HG02610 (cell line): ENCODE results near the gene FZR1.
"Not testable (repeated sequence)": the region's sequence is repeated elsewhere in the genome, so short reads cannot be mapped to it uniquely, and the experiment has no call there.

Experiments
- ATAC-seq: cut with Tn5 transposase; IDR thresholded peaks from one replicate; pipeline ENCODE4 v1.9.1; 2021; ENCODE audit warnings: mild to moderate bottlenecking, moderate library complexity; ENCODE audit not compliant: unreplicated experiment

FZR1 gene

DNA sequence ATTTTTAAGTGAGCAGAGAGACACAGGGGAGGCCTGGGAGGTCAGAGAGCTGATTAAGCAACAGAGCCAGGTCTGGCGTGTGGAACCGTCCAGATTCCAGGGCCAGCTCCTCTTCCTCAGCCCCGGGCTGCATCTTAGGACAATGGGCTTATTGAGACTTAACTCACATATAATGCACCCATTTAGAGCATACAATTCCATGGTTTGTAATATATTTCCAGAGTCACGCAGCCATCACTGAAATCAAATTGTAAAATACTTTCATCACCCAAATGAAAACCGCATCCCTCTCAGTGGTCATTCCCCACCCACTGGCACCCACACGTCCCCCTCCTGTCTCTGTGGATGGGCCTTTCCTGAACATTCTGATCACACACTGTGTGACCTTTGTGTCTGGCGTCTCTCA, 64.5 kb downstream of the FZR1 start:
- ATAC-seq: no peak

- ATAC-seq: peak; percentile 95
Observed at GRCh38 chr19:3572132-3572854, 66.2 kb downstream of the FZR1 start.

DNA sequence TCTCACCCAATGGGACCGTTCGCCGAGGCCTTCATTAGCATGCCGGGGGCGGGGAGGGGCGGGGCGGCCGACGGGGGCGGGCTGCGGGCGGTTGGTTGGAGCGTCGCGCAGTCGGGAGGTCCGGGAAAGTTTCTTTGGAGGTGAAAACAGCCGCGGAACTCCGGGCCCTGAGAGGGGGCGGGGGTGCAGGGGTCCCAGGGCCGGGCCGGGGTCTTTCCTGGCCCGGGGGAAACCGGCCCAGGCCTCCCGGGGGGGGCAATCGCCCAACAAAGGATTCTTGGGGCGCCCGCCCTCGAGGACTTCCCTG, 66.7 kb downstream of the FZR1 start, which contains the start of gene HMG20B:
Gene HMG20B, plus strand, starts transcription at position 90 of the 307 bp plus-strand sequence. CDS start 366 bp downstream, outside the sequence.
- ATAC-seq: no peak

- no peak for ATAC-seq
Observed at GRCh38 chr19:3573162-3573857, 67.2 kb downstream of the FZR1 start.

DNA sequence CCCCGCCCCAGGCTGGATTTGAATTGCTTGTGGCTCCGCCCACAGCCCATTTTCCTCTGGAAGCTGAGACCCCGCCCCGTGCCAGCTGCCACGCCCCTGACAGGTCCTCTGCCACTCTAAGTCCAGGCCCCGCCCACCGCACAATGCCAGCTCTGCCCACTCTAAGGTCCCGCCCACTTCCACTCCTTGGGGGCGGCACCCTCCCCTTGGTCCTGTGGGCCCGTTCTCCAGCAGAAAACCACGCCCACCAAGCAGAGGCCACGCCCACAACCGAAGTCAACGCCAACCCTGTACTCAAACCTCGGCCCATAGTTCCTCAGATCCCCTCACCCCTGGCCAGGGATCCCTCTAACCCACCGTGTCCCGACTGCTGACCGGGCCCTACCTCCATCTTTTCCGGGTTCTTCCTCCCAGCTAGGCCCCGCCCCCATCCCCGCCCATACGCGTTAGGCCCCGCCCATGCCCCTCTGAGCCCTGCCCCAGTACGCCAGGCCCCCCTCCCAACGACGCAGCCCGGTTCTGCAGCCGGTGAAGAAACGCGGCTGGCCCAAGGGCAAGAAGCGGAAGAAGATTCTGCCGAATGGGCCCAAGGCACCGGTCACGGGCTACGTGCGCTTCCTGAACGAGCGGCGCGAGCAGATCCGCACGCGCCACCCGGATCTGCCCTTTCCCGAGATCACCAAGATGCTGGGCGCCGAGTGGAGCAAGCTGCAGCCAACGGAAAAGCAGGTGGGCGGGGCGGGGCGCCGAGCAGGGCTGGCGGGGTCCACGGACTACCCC, 67.9 kb downstream of the FZR1 start:
- no peak for ATAC-seq

DNA sequence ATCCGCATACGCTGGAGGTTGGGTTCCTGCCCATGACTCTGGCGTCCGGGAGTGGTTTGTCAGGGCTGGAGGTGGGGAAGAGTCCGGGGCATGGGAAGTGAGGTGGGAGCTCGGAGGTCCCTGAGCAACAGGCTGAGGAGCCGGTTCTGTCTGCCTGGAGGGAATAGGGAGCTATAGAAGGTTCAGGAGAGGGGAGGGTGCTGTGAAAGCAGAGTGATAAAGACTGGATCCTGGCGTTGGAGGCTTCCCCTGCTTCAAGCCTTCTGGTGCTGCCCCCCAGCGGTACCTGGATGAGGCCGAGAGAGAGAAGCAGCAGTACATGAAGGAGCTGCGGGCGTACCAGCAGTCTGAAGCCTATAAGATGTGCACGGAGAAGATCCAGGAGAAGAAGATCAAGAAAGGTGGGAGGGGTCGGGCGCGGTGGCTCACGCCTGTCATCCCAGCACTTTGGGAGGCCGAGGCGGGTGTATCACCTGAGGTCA, 69.2 kb downstream of the FZR1 start:
- no peak for ATAC-seq

DNA sequence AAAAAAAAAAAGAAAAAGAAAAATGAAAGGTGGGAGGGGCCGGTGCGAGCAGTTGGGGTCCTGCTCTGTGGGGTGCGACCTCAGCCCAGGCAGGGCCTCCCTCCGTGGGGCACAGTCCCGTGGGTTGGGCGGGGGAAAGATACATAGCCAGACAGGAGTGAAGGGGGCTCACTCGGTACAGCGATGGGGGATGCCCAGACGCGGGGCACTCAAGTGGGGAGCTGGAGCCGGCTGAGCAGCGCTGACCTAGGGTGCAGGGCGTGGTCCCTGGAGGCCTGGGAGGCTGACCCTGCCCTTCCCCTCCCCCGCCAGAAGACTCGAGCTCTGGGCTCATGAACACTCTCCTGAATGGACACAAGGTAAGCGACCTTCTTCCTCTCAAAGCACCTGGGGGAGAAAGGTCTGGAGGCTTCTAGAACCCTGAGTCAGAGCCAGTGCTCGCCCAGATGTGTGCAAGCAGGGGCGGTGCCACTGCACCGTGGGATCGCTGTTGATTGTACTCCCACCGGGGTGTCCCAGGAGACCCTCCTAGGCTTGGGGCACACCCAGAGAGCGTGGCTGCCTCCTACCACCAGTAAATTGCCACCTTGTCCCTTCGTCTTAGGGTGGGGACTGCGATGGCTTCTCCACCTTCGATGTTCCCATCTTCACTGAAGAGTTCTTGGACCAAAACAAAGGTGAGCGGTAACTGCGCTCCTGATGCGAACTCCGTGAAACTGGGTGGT, 70.0 kb downstream of the FZR1 start:
- no peak for ATAC-seq

- ATAC-seq: no peak
Observed at GRCh38 chr19:3576696-3577443, 70.8 kb downstream of the FZR1 start.

DNA sequence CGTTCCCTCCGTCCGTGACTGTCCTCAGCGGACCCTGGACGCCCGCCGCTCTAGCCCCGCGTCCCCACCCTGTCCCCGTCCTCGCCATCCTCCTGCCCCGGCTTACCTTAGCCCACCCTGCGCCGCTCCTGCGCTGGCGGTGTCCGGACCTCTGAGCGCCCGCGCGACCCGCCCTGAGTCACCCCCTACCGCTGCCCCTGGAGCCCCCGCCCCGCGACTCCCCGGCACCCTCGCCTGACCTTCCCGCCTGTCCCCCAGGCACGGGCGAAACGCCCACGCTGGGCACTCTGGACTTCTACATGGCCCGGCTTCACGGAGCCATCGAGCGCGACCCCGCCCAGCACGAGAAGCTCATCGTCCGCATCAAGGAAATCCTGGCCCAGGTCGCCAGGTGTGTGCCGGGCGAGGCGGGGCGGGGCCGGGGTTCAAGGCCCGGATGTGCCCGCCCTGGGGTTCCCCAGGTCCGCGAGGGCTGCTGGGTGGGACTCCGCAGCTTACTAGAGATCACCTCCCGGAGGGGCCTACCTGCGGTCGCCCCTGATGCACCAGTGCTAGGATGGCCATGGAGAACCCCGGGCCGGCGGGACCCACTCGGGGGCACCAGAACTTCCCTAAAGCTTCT, 71.7 kb downstream of the FZR1 start:
- no peak for ATAC-seq

- ATAC-seq: no peak
Observed at GRCh38 chr19:3578390-3578789, 72.3 kb downstream of the FZR1 start.

DNA sequence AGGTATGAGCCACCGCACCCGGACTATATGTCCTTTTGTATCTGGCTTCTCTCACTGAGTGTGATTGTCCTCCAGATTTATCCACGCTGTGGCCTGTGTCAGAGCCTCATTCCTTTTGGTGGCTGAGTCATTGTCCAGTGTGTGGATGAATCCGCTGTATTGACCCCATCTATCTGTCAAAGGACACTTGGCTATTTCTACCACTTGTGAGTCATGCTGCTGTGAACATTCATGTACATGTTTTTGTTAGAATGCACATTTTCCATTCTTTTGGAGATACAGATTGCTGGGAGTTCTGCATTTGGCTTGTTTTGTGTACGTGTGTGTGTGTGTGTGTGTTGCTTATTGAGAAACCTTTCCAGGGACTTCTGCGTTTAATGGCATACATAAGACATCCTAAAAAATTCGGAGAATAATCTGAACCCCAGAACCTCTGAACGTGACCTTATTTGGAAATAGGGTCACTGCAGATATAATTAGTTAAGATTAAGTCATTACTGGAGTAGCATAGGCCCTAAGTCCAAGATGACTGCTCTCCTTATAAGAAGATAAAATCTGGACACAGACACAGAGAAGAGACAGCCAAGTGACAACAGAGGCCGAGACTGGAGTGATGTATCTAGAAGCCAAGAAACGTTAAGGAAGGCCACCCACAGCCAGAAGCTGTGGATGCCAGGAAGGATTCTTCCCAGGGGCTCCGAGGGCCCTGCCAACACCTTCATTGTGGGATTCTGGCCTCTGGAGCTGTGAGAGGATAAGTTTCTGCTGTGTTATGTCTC, 74.2 kb downstream of the FZR1 start:
- no peak for ATAC-seq

- not testable (repeated sequence) for ATAC-seq
Observed at GRCh38 chr19:3581792-3582191, 75.7 kb downstream of the FZR1 start.

DNA sequence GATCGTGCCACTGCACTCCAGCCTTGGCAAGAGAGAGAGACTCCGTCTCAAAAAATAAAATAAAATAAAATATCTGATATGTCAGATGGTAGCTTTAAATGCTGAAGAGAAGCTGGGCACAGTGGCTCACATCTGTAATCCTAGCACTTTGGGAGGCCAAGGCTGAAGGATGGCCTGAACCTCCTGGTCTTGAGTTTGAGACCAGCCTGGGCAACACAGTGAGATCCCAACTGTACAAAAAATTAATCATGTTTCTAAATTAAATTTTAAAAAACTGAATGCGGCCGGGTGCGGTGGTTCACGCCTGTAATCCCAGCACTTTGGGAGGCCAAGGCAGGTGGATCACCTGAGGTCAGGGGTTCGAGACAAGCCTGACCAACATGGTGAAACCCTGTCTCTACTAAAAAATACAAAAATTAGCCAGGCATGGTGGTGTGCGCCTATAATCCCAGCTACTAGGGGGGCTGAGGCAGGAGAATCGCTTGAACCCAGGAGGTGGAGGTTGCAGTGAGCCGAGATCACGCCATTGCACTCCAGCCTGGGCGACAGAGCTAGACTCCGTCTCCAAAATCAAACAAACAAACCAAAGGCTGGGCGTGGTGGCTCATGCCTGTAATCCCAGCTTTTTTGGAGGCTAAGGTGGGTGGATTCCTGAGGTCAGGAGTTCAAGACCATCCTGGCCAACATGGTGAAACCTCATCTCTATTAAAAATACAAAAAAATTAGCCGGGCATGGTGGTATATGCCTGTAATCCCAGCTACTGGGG, 78.1 kb downstream of the FZR1 start:
- ATAC-seq: not testable (repeated sequence)

DNA sequence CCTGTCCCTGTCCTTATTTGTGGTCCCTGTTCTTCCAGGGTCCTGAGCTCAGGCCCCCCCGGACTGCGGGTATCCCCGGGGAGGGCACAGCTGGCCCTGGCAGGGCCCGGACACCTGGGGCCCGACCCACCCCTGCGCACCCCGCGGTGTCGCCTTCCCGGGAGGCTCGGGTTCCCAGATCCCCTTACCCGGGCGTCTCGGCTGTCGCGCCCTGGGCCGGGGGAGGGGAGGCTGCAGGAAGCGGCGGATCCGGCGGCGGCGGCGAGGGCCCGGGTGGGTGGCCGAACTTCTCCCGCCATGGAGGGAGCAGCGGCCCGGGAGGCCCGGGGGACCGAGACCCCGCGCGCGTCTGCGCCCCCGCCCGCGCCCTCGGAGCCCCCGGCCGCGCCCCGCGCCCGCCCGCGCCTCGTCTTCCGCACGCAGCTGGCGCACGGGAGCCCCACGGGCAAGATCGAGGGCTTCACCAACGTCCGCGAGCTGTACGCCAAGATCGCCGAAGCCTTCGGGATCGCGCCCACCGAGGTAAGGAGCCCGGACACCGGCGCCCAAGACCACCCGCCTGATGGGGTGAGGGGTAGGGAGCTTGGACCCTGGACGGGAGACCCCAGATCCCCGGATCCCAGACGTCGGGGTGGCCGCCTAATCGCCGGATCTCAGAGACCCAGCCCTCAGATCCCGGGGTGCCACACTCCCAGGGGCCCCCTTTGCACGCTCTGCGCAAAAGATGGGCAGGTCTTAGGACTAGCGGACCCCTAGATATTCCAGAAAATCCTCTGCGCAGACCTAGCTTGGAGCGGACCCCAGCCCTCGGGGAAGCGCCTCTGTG, 79.4 kb downstream of the FZR1 start, which contains the start of gene GIPC3:
Gene GIPC3, plus strand, starts transcription at position 178 of the 826 bp plus-strand sequence. Its CDS starts 120 bp downstream, at position 298.
- no peak for ATAC-seq

GRCh38 chr19:3586127-3586626, 80.1 kb downstream of the FZR1 start:
- ATAC-seq: no peak

- ATAC-seq: no peak
Observed at GRCh38 chr19:3586707-3587346, 80.7 kb downstream of the FZR1 start.
